Activated T-cell treated with anti-CD3 and anti-CD28 coated beads, Interleukin-2, amount 50 U/mL, for 24 hours (primary cell): ENCODE results near the gene KCNC4.

Experiments
- DNase-seq: peaks from one replicate; pipeline ENCODE4 v3.0.0-alpha.2; 2020
- H3K27ac Mint-ChIP-seq: 2 replicates; pipeline ENCODE4 v1.8.0; 2020; ENCODE audit warnings: mild to moderate bottlenecking, mixed read lengths
- H3K27me3 Mint-ChIP-seq: 2 replicates; pipeline ENCODE4 v1.8.0; 2020; ENCODE audit warnings: mixed read lengths
- H3K36me3 Mint-ChIP-seq: 2 replicates; pipeline ENCODE4 v1.8.0; 2020; ENCODE audit warnings: low read depth, mixed read lengths
- H3K4me1 Mint-ChIP-seq: 2 replicates; pipeline ENCODE4 v1.8.0; 2020; ENCODE audit warnings: low read depth, mixed read lengths
- H3K4me3 Mint-ChIP-seq: 2 replicates; pipeline ENCODE4 v1.8.0; 2020; ENCODE audit warnings: mild to moderate bottlenecking, moderate library complexity, mixed read lengths
- H3K9me3 Mint-ChIP-seq: 2 replicates; pipeline ENCODE4 v1.8.0; 2020; ENCODE audit warnings: mixed read lengths

Gene KCNC4

GRCh38 chr1:110242062-110242461 lies 31.9 kb downstream of the KCNC4 start:
- Mint-ChIP-seq H3K27ac (no peak overlapping the region), H3K9me3 (no peaks in the 10 kb centered on the region), H3K36me3 (peaks cover 5% of the 10 kb centered on the region), H3K27me3 (no peaks in the 10 kb centered on the region), H3K4me3 (no peak overlapping the region), H3K4me1 (peaks cover 39% of the 10 kb centered on the region)
- no peak for DNase-seq

- H3K4me1 Mint-ChIP-seq: peaks cover 33% of the 10 kb centered on the region
- H3K4me3 Mint-ChIP-seq: no peak overlapping the region
- H3K9me3 Mint-ChIP-seq: no peaks in the 10 kb centered on the region
- no peak for DNase-seq
- no peaks in the 10 kb centered on the region for H3K27me3 Mint-ChIP-seq
- H3K36me3 Mint-ChIP-seq: peaks cover 4% of the 10 kb centered on the region
- peak overlapping the region; percentile 38 for H3K27ac Mint-ChIP-seq
Observed at GRCh38 chr1:110242731-110243130, 32.6 kb downstream of the KCNC4 start.

- peaks cover 29% of the 10 kb centered on the region for H3K4me1 Mint-ChIP-seq
Observed at GRCh38 chr1:110243146-110243545, 33.0 kb downstream of the KCNC4 start.

GRCh38 chr1:110243574-110243973 lies 33.5 kb downstream of the KCNC4 start:
- DNase-seq: no peak
- Mint-ChIP-seq H3K27me3 (no peaks in the 10 kb centered on the region), H3K27ac (no peak overlapping the region), H3K36me3 (peaks cover 4% of the 10 kb centered on the region), H3K4me1 (peaks cover 24% of the 10 kb centered on the region), H3K4me3 (no peak overlapping the region), H3K9me3 (no peaks in the 10 kb centered on the region)

More at GRCh38 chr1:110243146-110243545, 33.0 kb downstream of the KCNC4 start:
- H3K27me3 Mint-ChIP-seq: no peaks in the 10 kb centered on the region
- H3K27ac Mint-ChIP-seq: no peak overlapping the region
- peaks cover 4% of the 10 kb centered on the region for H3K36me3 Mint-ChIP-seq
- DNase-seq: no peak
- H3K9me3 Mint-ChIP-seq: no peaks in the 10 kb centered on the region
- no peak overlapping the region for H3K4me3 Mint-ChIP-seq

- Mint-ChIP-seq H3K4me3 (no peak overlapping the region), H3K27me3 (no peaks in the 10 kb centered on the region)
- no peak for DNase-seq
Observed at GRCh38 chr1:110245876-110246620, 35.9 kb downstream of the KCNC4 start.

GRCh38 chr1:110248746-110249145 lies 38.6 kb downstream of the KCNC4 start:
- DNase-seq: no peak
- no peaks in the 10 kb centered on the region for H3K9me3 Mint-ChIP-seq
- no peaks in the 10 kb centered on the region for H3K27me3 Mint-ChIP-seq
- no peak overlapping the region for H3K4me3 Mint-ChIP-seq
- no peak overlapping the region for H3K27ac Mint-ChIP-seq
- H3K36me3 Mint-ChIP-seq: no peaks in the 10 kb centered on the region
- H3K4me1 Mint-ChIP-seq: peaks cover 3% of the 10 kb centered on the region

More at GRCh38 chr1:110245876-110246620, 35.9 kb downstream of the KCNC4 start:
- H3K27ac Mint-ChIP-seq: no peak overlapping the region
- H3K9me3 Mint-ChIP-seq: no peaks in the 10 kb centered on the region
- H3K36me3 Mint-ChIP-seq: no peaks in the 10 kb centered on the region
- peaks cover 10% of the 10 kb centered on the region for H3K4me1 Mint-ChIP-seq

- no peaks in the 10 kb centered on the region for H3K9me3 Mint-ChIP-seq
- no peak overlapping the region for H3K27ac Mint-ChIP-seq
- no peaks in the 10 kb centered on the region for H3K36me3 Mint-ChIP-seq
- no peaks in the 10 kb centered on the region for H3K4me1 Mint-ChIP-seq
- DNase-seq: no peak
- no peak overlapping the region for H3K4me3 Mint-ChIP-seq
- H3K27me3 Mint-ChIP-seq: no peaks in the 10 kb centered on the region
Observed at GRCh38 chr1:110249256-110249655, 39.1 kb downstream of the KCNC4 start.

GRCh38 chr1:110250008-110250407 lies 39.9 kb downstream of the KCNC4 start:
- H3K4me1 Mint-ChIP-seq: no peaks in the 10 kb centered on the region
- no peaks in the 10 kb centered on the region for H3K27me3 Mint-ChIP-seq
- DNase-seq: no peak
- H3K4me3 Mint-ChIP-seq: no peak overlapping the region
- no peaks in the 10 kb centered on the region for H3K9me3 Mint-ChIP-seq
- no peak overlapping the region for H3K27ac Mint-ChIP-seq
- no peaks in the 10 kb centered on the region for H3K36me3 Mint-ChIP-seq

- no peaks in the 10 kb centered on the region for H3K27me3 Mint-ChIP-seq
- H3K36me3 Mint-ChIP-seq: no peaks in the 10 kb centered on the region
- no peak overlapping the region for H3K4me3 Mint-ChIP-seq
- peaks cover 6% of the 10 kb centered on the region for H3K4me1 Mint-ChIP-seq
- no peaks in the 10 kb centered on the region for H3K9me3 Mint-ChIP-seq
- no peak for DNase-seq
- H3K27ac Mint-ChIP-seq: no peak overlapping the region
Observed at GRCh38 chr1:110250749-110251148, 40.6 kb downstream of the KCNC4 start.

- Mint-ChIP-seq H3K9me3 (no peaks in the 10 kb centered on the region), H3K27me3 (no peaks in the 10 kb centered on the region), H3K27ac (no peak overlapping the region)
Observed at GRCh38 chr1:110253213-110253612, 43.1 kb downstream of the KCNC4 start.

GRCh38 chr1:110254604-110255391 lies 44.7 kb downstream of the KCNC4 start:
- H3K27ac Mint-ChIP-seq: no peak overlapping the region
- H3K4me1 Mint-ChIP-seq: peaks cover 6% of the 10 kb centered on the region
- H3K9me3 Mint-ChIP-seq: no peaks in the 10 kb centered on the region
- DNase-seq: no peak
- H3K36me3 Mint-ChIP-seq: no peaks in the 10 kb centered on the region
- H3K27me3 Mint-ChIP-seq: peaks cover 1% of the 10 kb centered on the region
- no peak overlapping the region for H3K4me3 Mint-ChIP-seq

More at GRCh38 chr1:110253213-110253612, 43.1 kb downstream of the KCNC4 start:
- H3K36me3 Mint-ChIP-seq: no peaks in the 10 kb centered on the region
- peaks cover 6% of the 10 kb centered on the region for H3K4me1 Mint-ChIP-seq
- no peak for DNase-seq
- H3K4me3 Mint-ChIP-seq: no peak overlapping the region

GRCh38 chr1:110255392-110255787 lies 45.3 kb downstream of the KCNC4 start:
- no peaks in the 10 kb centered on the region for H3K36me3 Mint-ChIP-seq
- no peaks in the 10 kb centered on the region for H3K9me3 Mint-ChIP-seq
- no peak overlapping the region for H3K27ac Mint-ChIP-seq
- peaks cover 2% of the 10 kb centered on the region for H3K27me3 Mint-ChIP-seq
- no peak overlapping the region for H3K4me3 Mint-ChIP-seq
- peaks cover 6% of the 10 kb centered on the region for H3K4me1 Mint-ChIP-seq
- no peak for DNase-seq

GRCh38 chr1:110258734-110259133 lies 48.6 kb downstream of the KCNC4 start:
- no peak for DNase-seq
- no peaks in the 10 kb centered on the region for H3K9me3 Mint-ChIP-seq
- H3K36me3 Mint-ChIP-seq: no peaks in the 10 kb centered on the region
- H3K27ac Mint-ChIP-seq: no peak overlapping the region
- H3K4me1 Mint-ChIP-seq: peaks cover 6% of the 10 kb centered on the region
- no peak overlapping the region for H3K4me3 Mint-ChIP-seq
- H3K27me3 Mint-ChIP-seq: peaks cover 2% of the 10 kb centered on the region

GRCh38 chr1:110259770-110260169 lies 49.7 kb downstream of the KCNC4 start:
- H3K4me3 Mint-ChIP-seq: no peak overlapping the region
- peaks cover 6% of the 10 kb centered on the region for H3K4me1 Mint-ChIP-seq
- no peaks in the 10 kb centered on the region for H3K9me3 Mint-ChIP-seq
- H3K27me3 Mint-ChIP-seq: peaks cover 2% of the 10 kb centered on the region
- no peak for DNase-seq
- H3K27ac Mint-ChIP-seq: no peak overlapping the region
- no peaks in the 10 kb centered on the region for H3K36me3 Mint-ChIP-seq
